ENCODE results near the gene EFHC1. TPM values are rescaled to one million over a fixed set of nuclear protein-coding genes. Genes with fewer than 3 reads are reported as not detected.
A peak's percentile ranks its signal among the peaks of the same experiment; 100 is the strongest.

The EFHC1 gene
- total and polyA plus RNA-seq, 8 donors: 7.2 to 54.3 (median 35.5) TPM

DNA sequence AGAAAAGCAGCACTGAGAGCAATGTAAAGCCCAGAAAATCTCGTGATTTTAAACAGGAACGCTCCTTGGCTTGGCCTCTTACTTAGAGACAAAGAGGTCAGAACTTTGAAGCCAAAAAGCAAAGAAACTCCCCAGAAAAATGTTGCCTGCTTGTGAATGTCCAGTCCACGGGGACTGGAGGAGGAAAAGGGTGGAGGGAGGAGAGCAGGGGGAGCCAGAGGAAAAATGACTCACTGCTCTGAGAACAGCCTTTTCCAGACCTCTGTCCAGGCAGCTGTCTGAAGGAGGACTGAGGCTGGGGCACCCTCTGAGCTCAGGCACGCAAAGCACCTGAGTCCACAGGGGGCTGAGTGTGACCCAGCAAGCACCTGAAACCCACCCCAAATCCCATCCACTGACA, 92.1 kb downstream of the EFHC1 start:
- no peaks in the 10 kb centered on the region for H3K27me3 ChIP-seq
- TF ChIP-seq POLR2AphosphoS5 (IDR thresholded peaks at IDR 0.05): peak in 1 of 3 donors; percentile 51
- TF ChIP-seq, protein P1, sequence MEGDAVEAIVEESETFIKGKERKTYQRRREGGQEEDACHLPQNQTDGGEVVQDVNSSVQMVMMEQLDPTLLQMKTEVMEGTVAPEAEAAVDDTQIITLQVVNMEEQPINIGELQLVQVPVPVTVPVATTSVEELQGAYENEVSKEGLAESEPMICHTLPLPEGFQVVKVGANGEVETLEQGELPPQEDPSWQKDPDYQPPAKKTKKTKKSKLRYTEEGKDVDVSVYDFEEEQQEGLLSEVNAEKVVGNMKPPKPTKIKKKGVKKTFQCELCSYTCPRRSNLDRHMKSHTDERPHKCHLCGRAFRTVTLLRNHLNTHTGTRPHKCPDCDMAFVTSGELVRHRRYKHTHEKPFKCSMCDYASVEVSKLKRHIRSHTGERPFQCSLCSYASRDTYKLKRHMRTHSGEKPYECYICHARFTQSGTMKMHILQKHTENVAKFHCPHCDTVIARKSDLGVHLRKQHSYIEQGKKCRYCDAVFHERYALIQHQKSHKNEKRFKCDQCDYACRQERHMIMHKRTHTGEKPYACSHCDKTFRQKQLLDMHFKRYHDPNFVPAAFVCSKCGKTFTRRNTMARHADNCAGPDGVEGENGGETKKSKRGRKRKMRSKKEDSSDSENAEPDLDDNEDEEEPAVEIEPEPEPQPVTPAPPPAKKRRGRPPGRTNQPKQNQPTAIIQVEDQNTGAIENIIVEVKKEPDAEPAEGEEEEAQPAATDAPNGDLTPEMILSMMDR (IDR thresholded peaks at IDR 0.05): no peak
- no peaks in the 10 kb centered on the region for H3K9me3 ChIP-seq
- peak overlapping the region; percentile 69 to 85 (median 82) for H3K27ac ChIP-seq
- DNase-seq: peak in 1 of 2 donors; percentile 80
- 57 to 77% (median 68%) methylated on average over 4 of the region's 4 CpGs for WGBS, 5 donors
- H3K4me3 ChIP-seq: no peak overlapping the region
- intact Hi-C loops (cut with DNase I; ENCODE audit: low total_unique reads): no loop called here
- peaks cover 22 to 62% (median 60%) of the 10 kb centered on the region in 4 donors for H3K36me3 ChIP-seq
- peaks cover 10 to 59% (median 27%) of the 10 kb centered on the region in 4 donors for H3K4me1 ChIP-seq

DNA sequence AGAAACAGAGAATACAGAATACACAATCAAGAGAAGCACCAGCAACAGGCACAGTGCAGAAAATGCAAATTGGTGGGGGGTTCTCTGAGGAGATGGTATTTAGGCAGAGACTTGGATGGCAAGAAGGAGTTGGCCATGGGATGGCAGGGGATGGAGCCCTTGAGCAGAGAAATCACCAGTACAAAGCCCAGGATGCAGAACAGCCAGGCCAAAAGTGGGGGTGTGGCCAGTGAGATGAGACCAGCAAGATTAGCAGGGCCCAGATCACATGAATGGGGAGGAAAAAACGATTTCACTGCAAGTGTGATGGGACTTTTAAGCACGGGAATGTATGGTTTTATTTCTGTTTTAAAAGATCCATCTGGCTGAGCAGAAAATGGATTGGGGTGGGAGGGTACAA, 93.3 kb downstream of the EFHC1 start:
- Histone ChIP-seq H3K9me3 (no peaks in the 10 kb centered on the region), H3K27me3 (no peaks in the 10 kb centered on the region), H3K4me3 (no peak overlapping the region), H3K27ac (peak overlapping the region in 4 of 5 donors; percentile 74 to 85 (median 82)), H3K36me3 (peaks cover 22 to 50% (median 47%) of the 10 kb centered on the region in 4 donors), H3K4me1 (peaks cover 18 to 67% (median 39%) of the 10 kb centered on the region in 4 donors)
- no peak for TF ChIP-seq POLR2A (IDR thresholded peaks at IDR 0.05)
- TF ChIP-seq POLR2AphosphoS5 (IDR thresholded peaks at IDR 0.05): no peak
- TF ChIP-seq EP300 (IDR thresholded peaks at IDR 0.05): no peak
- TF ChIP-seq, protein P1 (IDR thresholded peaks at IDR 0.05): no peak
- 68 to 74% (median 70%) methylated on average over 2 of the region's 2 CpGs for WGBS, 5 donors
- no peak for DNase-seq
- intact Hi-C loops (cut with DNase I; ENCODE audit: low total_unique reads): no loop called here

DNA sequence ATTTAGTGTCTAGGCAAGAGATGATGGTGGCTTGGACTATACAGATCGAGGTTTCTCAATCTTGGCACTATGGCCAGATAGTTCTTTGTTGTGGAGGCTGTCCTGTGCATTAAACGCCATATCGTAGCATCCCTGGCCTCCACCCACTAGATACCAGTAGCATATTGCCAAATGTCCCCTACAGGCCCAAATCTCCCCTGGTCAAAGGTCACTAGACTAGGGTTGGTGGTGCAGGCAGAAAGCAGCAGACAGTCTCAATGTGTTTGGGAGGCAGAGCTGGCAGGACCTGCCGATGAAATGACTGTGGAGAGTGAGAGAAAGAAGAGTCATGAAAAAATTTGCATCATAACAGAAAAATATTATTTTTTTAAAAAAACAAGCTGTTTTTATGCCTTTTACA, 93.8 kb downstream of the EFHC1 start:
- peaks cover 20 to 45% (median 43%) of the 10 kb centered on the region in 4 donors for H3K36me3 ChIP-seq
- intact Hi-C loops (cut with DNase I; ENCODE audit: low total_unique reads): no loop called here
- DNase-seq: no peak
- H3K27me3 ChIP-seq: no peaks in the 10 kb centered on the region
- peak overlapping the region in 3 of 5 donors; percentile 82 to 85 (median 83) for H3K27ac ChIP-seq
- no peaks in the 10 kb centered on the region for H3K9me3 ChIP-seq
- 91 to 95% (median 94%) methylated on average over 4 of the region's 4 CpGs for WGBS, 5 donors
- TF ChIP-seq, protein P1 (IDR thresholded peaks at IDR 0.05): no peak
- TF ChIP-seq EP300 (IDR thresholded peaks at IDR 0.05) (no peak), POLR2A (IDR thresholded peaks at IDR 0.05) (no peak), POLR2AphosphoS5 (IDR thresholded peaks at IDR 0.05) (no peak)
- H3K4me1 ChIP-seq: peaks cover 20 to 70% (median 43%) of the 10 kb centered on the region in 4 donors
- H3K4me3 ChIP-seq: no peak overlapping the region

DNA sequence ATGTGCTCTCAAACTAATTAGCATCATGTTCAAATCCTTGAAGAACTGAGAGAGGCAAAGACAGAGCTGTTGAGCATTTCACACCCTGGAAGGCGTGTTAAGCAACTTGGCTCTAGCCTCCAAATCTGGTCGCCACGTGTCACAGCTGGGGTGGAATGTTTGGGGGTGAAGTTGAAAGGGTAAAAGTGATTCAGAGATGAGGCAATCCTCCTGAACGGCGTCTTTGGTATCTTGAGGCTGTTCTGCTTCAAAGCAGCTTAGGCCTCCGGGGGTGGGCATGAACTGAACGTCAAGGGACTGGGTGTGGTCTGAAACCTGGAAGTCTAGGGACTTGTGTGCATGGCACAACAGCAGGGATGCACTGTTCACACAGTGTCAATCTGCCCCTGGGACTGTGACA, 94.4 kb downstream of the EFHC1 start:
- H3K4me1 ChIP-seq: peaks cover 20 to 70% (median 43%) of the 10 kb centered on the region in 4 donors
- no peak for DNase-seq
- TF ChIP-seq POLR2AphosphoS5 (IDR thresholded peaks at IDR 0.05) (peak in 2 of 3 donors; percentile 20 to 66), POLR2A (IDR thresholded peaks at IDR 0.05) (no peak), EP300 (IDR thresholded peaks at IDR 0.05) (no peak)
- H3K4me3 ChIP-seq: no peak overlapping the region
- intact Hi-C loops (cut with DNase I; ENCODE audit: low total_unique reads): no loop called here
- H3K36me3 ChIP-seq: peaks cover 13 to 39% (median 37%) of the 10 kb centered on the region in 4 donors
- no peaks in the 10 kb centered on the region for H3K27me3 ChIP-seq
- 58 to 77% (median 64%) methylated on average over 7 of the region's 7 CpGs for whole genome bisulfite sequencing, 5 donors
- H3K27ac ChIP-seq: peak overlapping the region in 4 of 5 donors; percentile 25 to 85 (median 82)
- no peaks in the 10 kb centered on the region for H3K9me3 ChIP-seq
